Neural progenitor cell (in vitro differentiated cells): ENCODE results near the gene SCARF2. TPM values are rescaled to one million over a fixed set of nuclear protein-coding genes. Genes with fewer than 3 reads are reported as not detected.

ENCODE experiments used
- DNase-seq: peaks from one replicate; pipeline ENCODE4 v3.0.0-alpha.2; 2016; ENCODE audit warnings: low spot score
- H2AFZ ChIP-seq: fragments of 200-600 bp; sonication (generic); replicated peaks from 2 replicates; pipeline ENCODE4 v1.6.1; 2016; ENCODE audit warnings: antibody characterized with exemption
- H3F3A ChIP-seq: fragments of 200-600 bp; sonication (generic); 2 replicates; pipeline ENCODE4 v1.6.1; 2016; ENCODE audit warnings: antibody characterized with exemption, low read depth
- H3K27ac ChIP-seq: fragments of 200-600 bp; sonication (generic); 2 replicates; pipeline ENCODE4 v1.5.1; 2016; ENCODE audit warnings: mild to moderate bottlenecking
- H3K27me3 ChIP-seq: fragments of 200-600 bp; sonication (generic); 2 replicates; pipeline ENCODE4 v1.6.1; 2016; ENCODE audit warnings: mild to moderate bottlenecking, moderate library complexity
- H3K36me3 ChIP-seq: fragments of 200-600 bp; sonication (generic); 2 replicates; pipeline ENCODE4 v1.5.1; 2016
- H3K4me1 ChIP-seq: fragments of 200-600 bp; sonication (generic); 2 replicates; pipeline ENCODE4 v1.6.1; 2016; ENCODE audit warnings: mixed run types
- H3K4me2 ChIP-seq: fragments of 200-600 bp; sonication (generic); 2 replicates; pipeline ENCODE4 v1.6.1; 2016
- H3K4me3 ChIP-seq: fragments of 200-600 bp; sonication (generic); 2 replicates; pipeline ENCODE4 v1.5.1; 2016
- H3K79me2 ChIP-seq: fragments of 200-600 bp; sonication (generic); 2 replicates; pipeline ENCODE4 v1.6.1; 2016; ENCODE audit warnings: low read depth
- H3K9ac ChIP-seq: fragments of 200-600 bp; sonication (generic); 2 replicates; pipeline ENCODE4 v1.6.1; 2016
- H3K9me3 ChIP-seq: fragments of 200-600 bp; sonication (generic); 2 replicates; pipeline ENCODE4 v1.5.1; 2016; ENCODE audit warnings: low read depth
- H4K20me1 ChIP-seq: fragments of 200-600 bp; sonication (generic); 2 replicates; pipeline ENCODE4 v1.6.1; 2016; ENCODE audit warnings: low read depth
- H3K27ac Mint-ChIP-seq: 3 replicates; pipeline ENCODE4 v1.8.0; 2021; ENCODE audit warnings: mixed read lengths
- H3K27me3 Mint-ChIP-seq: 2 replicates; pipeline ENCODE4 v1.8.0; 2022; ENCODE audit warnings: low read depth, mild to moderate bottlenecking, inconsistent platforms, moderate library complexity, mixed read lengths; ENCODE audit not compliant: insufficient read depth
- H3K36me3 Mint-ChIP-seq: 3 replicates; pipeline ENCODE4 v1.8.0; 2021; ENCODE audit warnings: mixed read lengths
- H3K4me1 Mint-ChIP-seq: 3 replicates; pipeline ENCODE4 v1.8.0; 2021; ENCODE audit warnings: mixed read lengths
- H3K4me3 Mint-ChIP-seq: 3 replicates; pipeline ENCODE4 v1.8.0; 2021; ENCODE audit warnings: mild to moderate bottlenecking, moderate library complexity, mixed read lengths
- H3K9me3 Mint-ChIP-seq: 3 replicates; pipeline ENCODE4 v1.8.0; 2020; ENCODE audit warnings: mixed read lengths
- EZH2 ChIP-seq: fragments of 200-600 bp; sonication (generic); IDR thresholded peaks from 2 replicates; pipeline ENCODE4 v1.6.1; 2017; ENCODE audit warnings: antibody characterized with exemption, mild to moderate bottlenecking, moderate library complexity
- EZH2phosphoT487 ChIP-seq: fragments of 200-600 bp; sonication (generic); IDR thresholded peaks from 2 replicates; pipeline ENCODE4 v1.6.1; 2017; ENCODE audit warnings: antibody characterized with exemption
- total RNA-seq: library from RNA; depleted of rRNA; stranded (reverse); fragments of >200 nt; gene quantifications from 2 replicates; pipeline ENCODE4 v1.2.3, GENCODE V29; 2015; ENCODE audit warnings: low replicate concordance
- TF ChIP-seq, protein P1 (sequence below): fragments of 200-600 bp; sonication (generic); IDR thresholded peaks from 2 replicates; pipeline ENCODE4 v1.5.1; 2017; ENCODE audit warnings: antibody characterized with exemption, mild to moderate bottlenecking

SCARF2 gene
- total RNA-seq, 1 donor from 2014 or later, result 0.22 TPM

DNA sequence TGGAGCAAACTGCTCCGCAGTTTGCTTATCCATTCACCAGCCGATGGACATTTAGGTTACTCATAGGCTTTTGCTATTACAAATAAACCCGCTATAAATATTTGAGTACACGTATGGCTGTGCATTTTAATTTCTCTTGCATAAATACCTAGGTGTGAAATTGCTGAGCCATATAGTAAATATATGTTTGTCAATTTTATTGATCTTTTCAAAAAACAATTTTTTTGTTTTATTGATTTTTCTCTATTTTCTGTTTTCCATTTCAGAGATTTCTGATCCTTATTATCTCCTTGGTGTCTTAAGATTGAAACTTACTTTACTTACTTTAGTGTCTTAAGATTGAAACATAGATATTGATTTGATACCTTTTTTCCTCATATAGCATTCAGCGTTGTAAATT lies 39.2 kb downstream of the SCARF2 start:
- Mint-ChIP-seq H3K27ac (no peak overlapping the region), H3K4me3 (no peak overlapping the region), H3K9me3 (no peaks in the 10 kb centered on the region), H3K27me3 (peaks cover 2% of the 10 kb centered on the region), H3K4me1 (peaks cover 30% of the 10 kb centered on the region), H3K36me3 (peaks cover 22% of the 10 kb centered on the region)
- H3K27ac ChIP-seq, result no peak overlapping the region
- no peak for DNase-seq
- TF ChIP-seq EZH2phosphoT487, result no peak
- TF ChIP-seq, protein P1, sequence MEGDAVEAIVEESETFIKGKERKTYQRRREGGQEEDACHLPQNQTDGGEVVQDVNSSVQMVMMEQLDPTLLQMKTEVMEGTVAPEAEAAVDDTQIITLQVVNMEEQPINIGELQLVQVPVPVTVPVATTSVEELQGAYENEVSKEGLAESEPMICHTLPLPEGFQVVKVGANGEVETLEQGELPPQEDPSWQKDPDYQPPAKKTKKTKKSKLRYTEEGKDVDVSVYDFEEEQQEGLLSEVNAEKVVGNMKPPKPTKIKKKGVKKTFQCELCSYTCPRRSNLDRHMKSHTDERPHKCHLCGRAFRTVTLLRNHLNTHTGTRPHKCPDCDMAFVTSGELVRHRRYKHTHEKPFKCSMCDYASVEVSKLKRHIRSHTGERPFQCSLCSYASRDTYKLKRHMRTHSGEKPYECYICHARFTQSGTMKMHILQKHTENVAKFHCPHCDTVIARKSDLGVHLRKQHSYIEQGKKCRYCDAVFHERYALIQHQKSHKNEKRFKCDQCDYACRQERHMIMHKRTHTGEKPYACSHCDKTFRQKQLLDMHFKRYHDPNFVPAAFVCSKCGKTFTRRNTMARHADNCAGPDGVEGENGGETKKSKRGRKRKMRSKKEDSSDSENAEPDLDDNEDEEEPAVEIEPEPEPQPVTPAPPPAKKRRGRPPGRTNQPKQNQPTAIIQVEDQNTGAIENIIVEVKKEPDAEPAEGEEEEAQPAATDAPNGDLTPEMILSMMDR, result no peak
- no peak for TF ChIP-seq EZH2
- no peaks in the 10 kb centered on the region for H3K27me3 ChIP-seq
- no peaks in the 10 kb centered on the region for H3K36me3 ChIP-seq
- no peak overlapping the region for H3K4me2 ChIP-seq
- peaks cover 63% of the 10 kb centered on the region for H4K20me1 ChIP-seq
- H3K9ac ChIP-seq, result no peak overlapping the region
- H2AFZ ChIP-seq, result no peak overlapping the region
- H3F3A ChIP-seq, result no peaks in the 10 kb centered on the region
- H3K79me2 ChIP-seq, result peaks cover 62% of the 10 kb centered on the region
- no peaks in the 10 kb centered on the region for H3K9me3 ChIP-seq
- peaks cover 11% of the 10 kb centered on the region for H3K4me1 ChIP-seq
- H3K4me3 ChIP-seq, result no peak overlapping the region

DNA sequence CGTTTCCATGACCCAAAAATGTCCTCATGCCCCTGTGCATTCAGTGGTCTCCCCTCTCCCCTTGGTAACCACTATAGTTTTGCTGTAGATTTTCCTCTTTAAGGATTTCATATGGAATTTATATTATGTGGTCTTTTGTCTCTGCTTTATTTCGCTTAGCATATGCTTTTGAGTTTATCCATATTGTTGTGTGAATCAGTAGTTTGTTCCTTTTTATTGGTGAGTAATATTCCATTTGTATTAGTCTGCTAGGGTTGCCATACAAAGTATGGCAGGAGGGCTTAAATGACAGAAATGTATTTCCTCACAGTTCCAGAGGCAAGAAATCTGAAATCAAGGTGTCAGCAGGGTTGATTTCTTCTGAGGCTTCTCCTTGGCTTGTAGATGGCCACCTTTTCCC lies 40.1 kb downstream of the SCARF2 start:
- no peak for DNase-seq
- Mint-ChIP-seq H3K36me3 (peaks cover 22% of the 10 kb centered on the region), H3K9me3 (no peaks in the 10 kb centered on the region), H3K27ac (no peak overlapping the region), H3K27me3 (no peaks in the 10 kb centered on the region), H3K4me3 (no peak overlapping the region), H3K4me1 (peaks cover 30% of the 10 kb centered on the region)
- H3K4me1 ChIP-seq, result peaks cover 11% of the 10 kb centered on the region
- H3K9me3 ChIP-seq, result no peaks in the 10 kb centered on the region
- no peaks in the 10 kb centered on the region for H3K27me3 ChIP-seq
- H3K4me3 ChIP-seq, result no peak overlapping the region
- H4K20me1 ChIP-seq, result peaks cover 63% of the 10 kb centered on the region
- H3K36me3 ChIP-seq, result no peaks in the 10 kb centered on the region
- H3K79me2 ChIP-seq, result peaks cover 62% of the 10 kb centered on the region
- no peak overlapping the region for H3K4me2 ChIP-seq
- no peak overlapping the region for H2AFZ ChIP-seq
- H3F3A ChIP-seq, result no peaks in the 10 kb centered on the region
- TF ChIP-seq EZH2 (no peak), EZH2phosphoT487 (no peak)
- TF ChIP-seq, protein P1, result no peak
- H3K9ac ChIP-seq, result no peak overlapping the region
- no peak overlapping the region for H3K27ac ChIP-seq

DNA sequence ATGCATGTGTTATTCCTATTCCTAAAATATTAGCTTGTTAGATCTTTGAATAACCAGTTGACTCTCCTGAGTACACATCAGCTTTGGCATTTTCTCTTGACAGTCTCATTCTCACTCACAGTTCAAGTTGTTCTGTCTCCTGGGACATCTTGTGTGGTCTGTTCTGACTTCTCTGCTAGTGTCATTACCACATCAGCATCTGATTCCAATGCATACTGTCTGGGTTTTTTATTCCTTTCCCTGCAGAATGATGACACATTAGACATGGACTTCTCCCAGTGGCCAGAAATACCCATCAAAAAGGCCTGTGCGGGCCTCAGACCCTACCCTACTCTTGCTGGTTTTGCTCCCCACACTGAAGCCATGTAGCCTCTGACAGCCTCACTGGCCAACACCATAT lies 41.0 kb downstream of the SCARF2 start:
- TF ChIP-seq, protein P1, result no peak
- no peak for TF ChIP-seq EZH2phosphoT487
- TF ChIP-seq EZH2, result no peak
- no peak overlapping the region for H3K27ac Mint-ChIP-seq
- H3K4me2 ChIP-seq, result no peak overlapping the region

More for the DNA sequence above, 41.0 kb downstream of the SCARF2 start:
- H3K9me3 ChIP-seq, result no peaks in the 10 kb centered on the region
- Mint-ChIP-seq H3K4me1 (peaks cover 30% of the 10 kb centered on the region), H3K4me3 (peak overlapping the region; percentile 93), H3K27me3 (no peaks in the 10 kb centered on the region), H3K36me3 (peaks cover 19% of the 10 kb centered on the region), H3K9me3 (no peaks in the 10 kb centered on the region)
- H3K9ac ChIP-seq, result no peak overlapping the region
- no peak overlapping the region for H2AFZ ChIP-seq
- H3K36me3 ChIP-seq, result no peaks in the 10 kb centered on the region
- H3K79me2 ChIP-seq, result peaks cover 62% of the 10 kb centered on the region
- H3F3A ChIP-seq, result no peaks in the 10 kb centered on the region
- no peak overlapping the region for H3K27ac ChIP-seq
- H3K27me3 ChIP-seq, result no peaks in the 10 kb centered on the region
- no peak for DNase-seq
- peaks cover 11% of the 10 kb centered on the region for H3K4me1 ChIP-seq
- H4K20me1 ChIP-seq, result peaks cover 59% of the 10 kb centered on the region
- H3K4me3 ChIP-seq, result no peak overlapping the region
